CD4-positive, alpha-beta T cell (primary cell): ENCODE results near the gene ABCB9. TPM values are rescaled to one million over a fixed set of nuclear protein-coding genes. Genes with fewer than 3 reads are reported as not detected.

Experiments
- ATAC-seq: fragments of 200-7000 bp; cut with Tn5 transposase; one replicate; pipeline ENCODE4 v1.10.0; 2022; ENCODE audit warnings: mild to moderate bottlenecking; ENCODE audit not compliant: poor library complexity
- CTCF ChIA-PET: fragments of 350-600 bp; sonication (Branson Sonifier 250); formaldehyde crosslinking; loops from one replicate; lab custom pipeline; 2021; ENCODE audit warnings: antibody characterized with exemption, inconsistent platforms; lab: Charles Lee
- POLR2A ChIA-PET: fragments of 350-600 bp; sonication (Branson Sonifier 250); formaldehyde crosslinking; loops from one replicate; lab custom pipeline; 2021; ENCODE audit warnings: antibody characterized with exemption, inconsistent platforms; lab: Charles Lee
- DNase-seq, 14 experiments: peaks; one replicate each; pipeline ENCODE4 v3.0.0-alpha.2; 2013 to 2020; ENCODE audit warnings: mixed read lengths in 2 of 14
- H3K27ac ChIP-seq, 2 donors: one replicate each; pipeline versions ENCODE4 v1.5.1 to v1.7.0; 2013; ENCODE audit warnings: low read length in 2 of 2, low read depth in 1 of 2, mild to moderate bottlenecking in 1 of 2
- H3K27me3 ChIP-seq, 2 experiments: 1 replicate in 1 of 2; 2 replicates in 1 of 2; pipeline versions ENCODE4 v1.6.1 to v1.7.0; 2013; ENCODE audit warnings: low read length in 2 of 2, control low read depth in 1 of 2, mild to moderate bottlenecking in 1 of 2, moderate library complexity in 1 of 2; ENCODE audit not compliant: insufficient read depth in 2 of 2, control insufficient read depth in 1 of 2
- H3K36me3 ChIP-seq: one replicate; pipeline ENCODE4 v1.6.1; 2013; ENCODE audit warnings: low read length, control low read depth; ENCODE audit not compliant: insufficient read depth
- H3K4me1 ChIP-seq: one replicate; pipeline ENCODE4 v1.6.1; 2013; ENCODE audit warnings: low read length, control low read depth; ENCODE audit not compliant: insufficient read depth
- H3K4me3 ChIP-seq: one replicate; pipeline ENCODE4 v1.5.1; 2013; ENCODE audit warnings: mild to moderate bottlenecking, low read length, moderate library complexity
- H3K9me3 ChIP-seq, 2 experiments: 1 replicate in 1 of 2; 2 replicates in 1 of 2; pipeline versions ENCODE4 v1.6.1 to v1.7.0; 2013; ENCODE audit warnings: low read length in 2 of 2, mild to moderate bottlenecking in 2 of 2, control low read depth in 1 of 2, moderate library complexity in 1 of 2; ENCODE audit not compliant: control insufficient read depth in 1 of 2, insufficient read depth in 1 of 2
- H3K27ac Mint-ChIP-seq: one replicate; pipeline ENCODE4 v1.8.0; 2020; ENCODE audit warnings: mixed read lengths
- H3K27me3 Mint-ChIP-seq: one replicate; pipeline ENCODE4 v1.8.0; 2021; ENCODE audit warnings: mixed read lengths
- H3K36me3 Mint-ChIP-seq: one replicate; pipeline ENCODE4 v1.8.0; 2021; ENCODE audit warnings: low read depth, mixed read lengths
- H3K4me1 Mint-ChIP-seq: one replicate; pipeline ENCODE4 v1.8.0; 2021; ENCODE audit warnings: low read depth, mixed read lengths
- H3K4me3 Mint-ChIP-seq: one replicate; pipeline ENCODE4 v1.8.0; 2020; ENCODE audit warnings: mild to moderate bottlenecking, mixed read lengths
- H3K9me3 Mint-ChIP-seq: one replicate; pipeline ENCODE4 v1.8.0; 2020; ENCODE audit warnings: mixed read lengths
- CTCF ChIP-seq: fragments of 200-600 bp; IDR thresholded peaks from one replicate; pipeline ENCODE4 v1.8.0; 2022; ENCODE audit warnings: antibody characterized with exemption, mild to moderate bottlenecking
- intact Hi-C, 2 experiments: fragments of 100-400 bp; cut with DNase I in 1 of 2; cut with micrococcal nuclease in 1 of 2; formaldehyde crosslinking; loops; one replicate each; pipeline versions ENCODE4 v1.15.1 to v1.9.0; 2023 to 2025; cut with DNase I, micrococcal nuclease
- total RNA-seq, 174 experiments: library from RNA in 2 of 174; stranded (reverse) in 2 of 174; gene quantifications; one replicate each; pipeline ENCODE4 v1.2.3 and lab custom pipeline; 2021 to 2026

ABCB9 gene
- total RNA-seq, 2 experiments from 2014 or later, result 5.4 to 6.2 TPM

- Mint-ChIP-seq H3K9me3 (no peaks in the 10 kb centered on the region), H3K4me3 (peak overlapping the region; percentile 87), H3K27me3 (no peaks in the 10 kb centered on the region), H3K27ac (peak overlapping the region; percentile 98), H3K4me1 (peaks cover 91% of the 10 kb centered on the region), H3K36me3 (peaks cover 27% of the 10 kb centered on the region)
- no peaks in the 10 kb centered on the region for H3K36me3 ChIP-seq
- H3K4me1 ChIP-seq, result peaks cover 73% of the 10 kb centered on the region
- CTCF ChIA-PET, result interaction anchor here (1.9 kb wide), 1 partner anchor 9 kb away, joined by 7 read pairs; no protein-coding TSS in a partner anchor
- peaks cover 0 to 3% of the 10 kb centered on the region in 2 experiments for H3K9me3 ChIP-seq
- H3K27me3 ChIP-seq, result no peaks in the 10 kb centered on the region
- peak overlapping the region; percentile 83 to 85 for H3K27ac ChIP-seq
- intact Hi-C loops, result no loop called here
- no peak overlapping the region for H3K4me3 ChIP-seq
- TF ChIP-seq CTCF, result no peak
- DNase-seq (no peak), ATAC-seq (no peak)
- POLR2A ChIA-PET, result interaction anchor here (1.4 to 9.7 kb wide), 9 partner anchors 8 to 78 kb away, joined by 4 to 81 read pairs (median 13); partner anchors contain the start of genes HIP1R and OGFOD2
These were observed 69.6 kb downstream of the ABCB9 start for GRCh38 chr12:122896662-122897061.

GRCh38 chr12:122895704-122896636 lies 70.3 kb downstream of the ABCB9 start, which contains the start of gene VPS37B:
Gene VPS37B, minus strand, starts transcription at chr12:122896124. Its CDS starts 62 bp downstream, at chr12:122896062.
- H3K9me3 Mint-ChIP-seq, result no peaks in the 10 kb centered on the region
- Histone ChIP-seq H3K27me3 (no peaks in the 10 kb centered on the region), H3K4me1 (peaks cover 68% of the 10 kb centered on the region), H3K4me3 (peak within 1 kb of the TSS; percentile 64), H3K27ac (peak within 1 kb of the TSS; percentile 83 to 85), H3K9me3 (peaks cover 0 to 3% of the 10 kb centered on the region in 2 experiments), H3K36me3 (no peaks in the 10 kb centered on the region)
- DNase-seq (peak; percentile 68 to 95 (median 84)), ATAC-seq (peak; percentile 66)
- TF ChIP-seq CTCF, result no peak
- intact Hi-C loops, result no loop called here
- peaks cover 93% of the 10 kb centered on the region for H3K4me1 Mint-ChIP-seq
- no peaks in the 10 kb centered on the region for H3K27me3 Mint-ChIP-seq
- ChIA-PET CTCF (interaction anchor here (1.1 to 1.9 kb wide), 2 partner anchors 8 to 57 kb away, joined by 3 to 7 read pairs; no protein-coding TSS in a partner anchor), POLR2A (interaction anchor here (0.6 to 9.7 kb wide), 12 partner anchors 10 to 79 kb away, joined by 3 to 81 read pairs (median 4); partner anchors contain the start of gene OGFOD2)
- peaks cover 27% of the 10 kb centered on the region for H3K36me3 Mint-ChIP-seq
- peak within 1 kb of the TSS; percentile 98 for H3K27ac Mint-ChIP-seq
- H3K4me3 Mint-ChIP-seq, result peak within 1 kb of the TSS; percentile 87

- Histone ChIP-seq H3K27ac (peak overlapping the region; percentile 83 to 84), H3K36me3 (no peaks in the 10 kb centered on the region), H3K9me3 (peaks cover 0 to 3% of the 10 kb centered on the region in 2 experiments), H3K4me3 (peak overlapping the region; percentile 64), H3K4me1 (peaks cover 67% of the 10 kb centered on the region), H3K27me3 (no peaks in the 10 kb centered on the region)
- ATAC-seq (no peak), DNase-seq (peak in 1 of 14 experiments; percentile 37)
- H3K27me3 Mint-ChIP-seq, result no peaks in the 10 kb centered on the region
- H3K36me3 Mint-ChIP-seq, result peaks cover 27% of the 10 kb centered on the region
- H3K9me3 Mint-ChIP-seq, result no peaks in the 10 kb centered on the region
- peak overlapping the region; percentile 87 for H3K4me3 Mint-ChIP-seq
- peak overlapping the region; percentile 98 for H3K27ac Mint-ChIP-seq
- POLR2A ChIA-PET, result interaction anchor here (0.6 to 9.7 kb wide), 11 partner anchors 9 to 80 kb away, joined by 3 to 81 read pairs (median 4); partner anchors contain the start of gene OGFOD2
- H3K4me1 Mint-ChIP-seq, result peaks cover 95% of the 10 kb centered on the region
- intact Hi-C loops, result no loop called here
- CTCF ChIA-PET, result interaction anchor here (1.1 kb wide), 1 partner anchor 57 kb away, joined by 3 read pairs; no protein-coding TSS in a partner anchor
- TF ChIP-seq CTCF, result no peak
These were observed 71.0 kb downstream of the ABCB9 start for GRCh38 chr12:122895320-122895703.
